Measurements from ENCODE around the gene PCDHAC2.

Gene PCDHAC2

GRCh38 chr5:140988100-140988499 lies 21.8 kb downstream of the PCDHAC2 start:
- CTCF ChIA-PET = no interaction called here
- no peaks in the 10 kb centered on the region for H3K4me1 ChIP-seq (ENCODE audit: control extremely low read depth in 1 of 4, control insufficient read depth in 4 of 4, insufficient read depth in 4 of 4, low read length in 3 of 4)
- WGBS (ENCODE audit: insufficient coverage) = 78% methylated on average over 4 of the region's 5 CpGs
- no peak for DNase-seq
- no peak overlapping the region for H3K4me3 ChIP-seq (ENCODE audit: control insufficient read depth in 1 of 7, extremely low read depth in 1 of 7, insufficient read depth in 4 of 7, low read depth in 2 of 7, low read length in 6 of 7)
- peaks cover 0 to 2% (median 0%) of the 10 kb centered on the region in 5 experiments for H3K9me3 ChIP-seq (ENCODE audit: control extremely low read depth in 1 of 5, control insufficient read depth in 4 of 5, insufficient read depth in 2 of 5, low read depth in 1 of 5, low read length in 4 of 5)
- POLR2A ChIA-PET = no interaction called here
- H3K27me3 ChIP-seq (replicated peaks in 2 of 5; ENCODE audit: control insufficient read depth in 4 of 5, insufficient read depth in 5 of 5, low read length in 4 of 5) = no peaks in the 10 kb centered on the region
- H3K36me3 ChIP-seq (ENCODE audit: control insufficient read depth in 4 of 4, insufficient read depth in 4 of 4, low read length in 3 of 4) = no peaks in the 10 kb centered on the region
- no peak overlapping the region for H3K27ac ChIP-seq (ENCODE audit: insufficient read depth in 1 of 2, low read depth in 1 of 2, low read length in 2 of 2, poor library complexity in 1 of 2, severe bottlenecking in 2 of 2)

GRCh38 chr5:140988608-140989007 lies 22.3 kb downstream of the PCDHAC2 start:
- Histone ChIP-seq H3K36me3 (ENCODE audit: control insufficient read depth in 4 of 4, insufficient read depth in 4 of 4, low read length in 3 of 4) (no peaks in the 10 kb centered on the region), H3K27me3 (replicated peaks in 2 of 5; ENCODE audit: control insufficient read depth in 4 of 5, insufficient read depth in 5 of 5, low read length in 4 of 5) (no peaks in the 10 kb centered on the region), H3K4me1 (ENCODE audit: control extremely low read depth in 1 of 4, control insufficient read depth in 4 of 4, insufficient read depth in 4 of 4, low read length in 3 of 4) (no peaks in the 10 kb centered on the region), H3K9me3 (ENCODE audit: control extremely low read depth in 1 of 5, control insufficient read depth in 4 of 5, insufficient read depth in 2 of 5, low read depth in 1 of 5, low read length in 4 of 5) (peaks cover 0 to 2% (median 0%) of the 10 kb centered on the region in 5 experiments), H3K4me3 (ENCODE audit: control insufficient read depth in 1 of 7, extremely low read depth in 1 of 7, insufficient read depth in 4 of 7, low read depth in 2 of 7, low read length in 6 of 7) (no peak overlapping the region), H3K27ac (ENCODE audit: insufficient read depth in 1 of 2, low read depth in 1 of 2, low read length in 2 of 2, poor library complexity in 1 of 2, severe bottlenecking in 2 of 2) (no peak overlapping the region)
- ChIA-PET POLR2A (no interaction called here), CTCF (no interaction called here)
- WGBS (ENCODE audit: insufficient coverage) = 83% methylated on average over 1 of the region's 5 CpGs
- no peak for DNase-seq

- ChIA-PET CTCF (no interaction called here), POLR2A (no interaction called here)
- Histone ChIP-seq H3K4me1 (ENCODE audit: control extremely low read depth in 1 of 4, control insufficient read depth in 4 of 4, insufficient read depth in 4 of 4, low read length in 3 of 4) (no peaks in the 10 kb centered on the region), H3K27ac (ENCODE audit: insufficient read depth in 1 of 2, low read depth in 1 of 2, low read length in 2 of 2, poor library complexity in 1 of 2, severe bottlenecking in 2 of 2) (no peak overlapping the region), H3K27me3 (replicated peaks in 2 of 5; ENCODE audit: control insufficient read depth in 4 of 5, insufficient read depth in 5 of 5, low read length in 4 of 5) (no peaks in the 10 kb centered on the region), H3K4me3 (ENCODE audit: control insufficient read depth in 1 of 7, extremely low read depth in 1 of 7, insufficient read depth in 4 of 7, low read depth in 2 of 7, low read length in 6 of 7) (no peak overlapping the region), H3K9me3 (ENCODE audit: control extremely low read depth in 1 of 5, control insufficient read depth in 4 of 5, insufficient read depth in 2 of 5, low read depth in 1 of 5, low read length in 4 of 5) (peaks cover 0 to 2% (median 0%) of the 10 kb centered on the region in 5 experiments), H3K36me3 (ENCODE audit: control insufficient read depth in 4 of 4, insufficient read depth in 4 of 4, low read length in 3 of 4) (no peaks in the 10 kb centered on the region)
- no peak for DNase-seq
- 88% methylated on average over 7 of the region's 7 CpGs for WGBS (ENCODE audit: insufficient coverage)
Measured at GRCh38 chr5:140989254-140990020, 23.2 kb downstream of the PCDHAC2 start.

GRCh38 chr5:140992828-140993227 lies 26.6 kb downstream of the PCDHAC2 start:
- Histone ChIP-seq H3K36me3 (ENCODE audit: control insufficient read depth in 4 of 4, insufficient read depth in 4 of 4, low read length in 3 of 4) (no peaks in the 10 kb centered on the region), H3K27me3 (replicated peaks in 2 of 5; ENCODE audit: control insufficient read depth in 4 of 5, insufficient read depth in 5 of 5, low read length in 4 of 5) (no peaks in the 10 kb centered on the region), H3K4me1 (ENCODE audit: control extremely low read depth in 1 of 4, control insufficient read depth in 4 of 4, insufficient read depth in 4 of 4, low read length in 3 of 4) (no peaks in the 10 kb centered on the region), H3K27ac (ENCODE audit: insufficient read depth in 1 of 2, low read depth in 1 of 2, low read length in 2 of 2, poor library complexity in 1 of 2, severe bottlenecking in 2 of 2) (no peak overlapping the region), H3K4me3 (ENCODE audit: control insufficient read depth in 1 of 7, extremely low read depth in 1 of 7, insufficient read depth in 4 of 7, low read depth in 2 of 7, low read length in 6 of 7) (no peak overlapping the region), H3K9me3 (ENCODE audit: control extremely low read depth in 1 of 5, control insufficient read depth in 4 of 5, insufficient read depth in 2 of 5, low read depth in 1 of 5, low read length in 4 of 5) (peaks cover 0 to 5% (median 0%) of the 10 kb centered on the region in 5 experiments)
- CTCF ChIA-PET = interaction anchor here (1.0 kb wide), 1 partner anchor 23 kb away, joined by 3 read pairs; no protein-coding TSS in a partner anchor
- POLR2A ChIA-PET = no interaction called here
- DNase-seq = no peak
- WGBS (ENCODE audit: insufficient coverage) = 78% methylated on average over 2 of the region's 2 CpGs

- Histone ChIP-seq H3K27me3 (replicated peaks in 2 of 5; ENCODE audit: control insufficient read depth in 4 of 5, insufficient read depth in 5 of 5, low read length in 4 of 5) (peaks cover 0 to 2% (median under 1%) of the 10 kb centered on the region in 5 experiments), H3K4me3 (ENCODE audit: control insufficient read depth in 1 of 7, extremely low read depth in 1 of 7, insufficient read depth in 4 of 7, low read depth in 2 of 7, low read length in 6 of 7) (no peak overlapping the region), H3K9me3 (ENCODE audit: control extremely low read depth in 1 of 5, control insufficient read depth in 4 of 5, insufficient read depth in 2 of 5, low read depth in 1 of 5, low read length in 4 of 5) (peaks cover 0 to 3% (median 0%) of the 10 kb centered on the region in 5 experiments), H3K27ac (ENCODE audit: insufficient read depth in 1 of 2, low read depth in 1 of 2, low read length in 2 of 2, poor library complexity in 1 of 2, severe bottlenecking in 2 of 2) (no peak overlapping the region), H3K4me1 (ENCODE audit: control extremely low read depth in 1 of 4, control insufficient read depth in 4 of 4, insufficient read depth in 4 of 4, low read length in 3 of 4) (no peaks in the 10 kb centered on the region), H3K36me3 (ENCODE audit: control insufficient read depth in 4 of 4, insufficient read depth in 4 of 4, low read length in 3 of 4) (no peaks in the 10 kb centered on the region)
- no peak for DNase-seq
- ChIA-PET CTCF (no interaction called here), POLR2A (no interaction called here)
- WGBS (ENCODE audit: insufficient coverage) = 100% methylated on average over 1 of the region's 1 CpG
Measured at GRCh38 chr5:140996060-140996459, 29.8 kb downstream of the PCDHAC2 start.

GRCh38 chr5:140998921-140999410 lies 32.7 kb downstream of the PCDHAC2 start:
- peaks cover 0 to 14% (median 3%) of the 10 kb centered on the region in 5 experiments for H3K9me3 ChIP-seq (ENCODE audit: control extremely low read depth in 1 of 5, control insufficient read depth in 4 of 5, insufficient read depth in 2 of 5, low read depth in 1 of 5, low read length in 4 of 5)
- H3K27ac ChIP-seq (ENCODE audit: insufficient read depth in 1 of 2, low read depth in 1 of 2, low read length in 2 of 2, poor library complexity in 1 of 2, severe bottlenecking in 2 of 2) = no peak overlapping the region
- no peaks in the 10 kb centered on the region for H3K4me1 ChIP-seq (ENCODE audit: control extremely low read depth in 1 of 4, control insufficient read depth in 4 of 4, insufficient read depth in 4 of 4, low read length in 3 of 4)
- 83% methylated on average over 1 of the region's 2 CpGs for WGBS (ENCODE audit: insufficient coverage)
- no peaks in the 10 kb centered on the region for H3K36me3 ChIP-seq (ENCODE audit: control insufficient read depth in 4 of 4, insufficient read depth in 4 of 4, low read length in 3 of 4)
- ChIA-PET POLR2A (no interaction called here), CTCF (interaction anchor here (0.9 kb wide), 1 partner anchor 17 kb away, joined by 3 read pairs; no protein-coding TSS in a partner anchor)
- H3K4me3 ChIP-seq (ENCODE audit: control insufficient read depth in 1 of 7, extremely low read depth in 1 of 7, insufficient read depth in 4 of 7, low read depth in 2 of 7, low read length in 6 of 7) = no peak overlapping the region
- H3K27me3 ChIP-seq (replicated peaks in 2 of 5; ENCODE audit: control insufficient read depth in 4 of 5, insufficient read depth in 5 of 5, low read length in 4 of 5) = peaks cover 6 to 25% (median 9%) of the 10 kb centered on the region in 5 experiments
- DNase-seq = no peak

- 14% methylated on average over 2 of the region's 9 CpGs for WGBS (ENCODE audit: insufficient coverage)
- ChIA-PET CTCF (no interaction called here), POLR2A (no interaction called here)
- no peak for DNase-seq
- no peaks in the 10 kb centered on the region for H3K4me1 ChIP-seq (ENCODE audit: control extremely low read depth in 1 of 4, control insufficient read depth in 4 of 4, insufficient read depth in 4 of 4, low read length in 3 of 4)
- peaks cover 0 to 15% (median 2%) of the 10 kb centered on the region in 5 experiments for H3K9me3 ChIP-seq (ENCODE audit: control extremely low read depth in 1 of 5, control insufficient read depth in 4 of 5, insufficient read depth in 2 of 5, low read depth in 1 of 5, low read length in 4 of 5)
- H3K36me3 ChIP-seq (ENCODE audit: control insufficient read depth in 4 of 4, insufficient read depth in 4 of 4, low read length in 3 of 4) = no peaks in the 10 kb centered on the region
- peaks cover 6 to 25% (median 9%) of the 10 kb centered on the region in 5 experiments for H3K27me3 ChIP-seq (replicated peaks in 2 of 5; ENCODE audit: control insufficient read depth in 4 of 5, insufficient read depth in 5 of 5, low read length in 4 of 5)
- no peak overlapping the region for H3K27ac ChIP-seq (ENCODE audit: insufficient read depth in 1 of 2, low read depth in 1 of 2, low read length in 2 of 2, poor library complexity in 1 of 2, severe bottlenecking in 2 of 2)
- H3K4me3 ChIP-seq (ENCODE audit: control insufficient read depth in 1 of 7, extremely low read depth in 1 of 7, insufficient read depth in 4 of 7, low read depth in 2 of 7, low read length in 6 of 7) = no peak overlapping the region
Measured at GRCh38 chr5:141001446-141001843, 35.2 kb downstream of the PCDHAC2 start.

Measured in common myeloid progenitor, CD34-positive (primary cell).